ENCODE measurements around the gene ANO1.

ANO1 gene

DNA sequence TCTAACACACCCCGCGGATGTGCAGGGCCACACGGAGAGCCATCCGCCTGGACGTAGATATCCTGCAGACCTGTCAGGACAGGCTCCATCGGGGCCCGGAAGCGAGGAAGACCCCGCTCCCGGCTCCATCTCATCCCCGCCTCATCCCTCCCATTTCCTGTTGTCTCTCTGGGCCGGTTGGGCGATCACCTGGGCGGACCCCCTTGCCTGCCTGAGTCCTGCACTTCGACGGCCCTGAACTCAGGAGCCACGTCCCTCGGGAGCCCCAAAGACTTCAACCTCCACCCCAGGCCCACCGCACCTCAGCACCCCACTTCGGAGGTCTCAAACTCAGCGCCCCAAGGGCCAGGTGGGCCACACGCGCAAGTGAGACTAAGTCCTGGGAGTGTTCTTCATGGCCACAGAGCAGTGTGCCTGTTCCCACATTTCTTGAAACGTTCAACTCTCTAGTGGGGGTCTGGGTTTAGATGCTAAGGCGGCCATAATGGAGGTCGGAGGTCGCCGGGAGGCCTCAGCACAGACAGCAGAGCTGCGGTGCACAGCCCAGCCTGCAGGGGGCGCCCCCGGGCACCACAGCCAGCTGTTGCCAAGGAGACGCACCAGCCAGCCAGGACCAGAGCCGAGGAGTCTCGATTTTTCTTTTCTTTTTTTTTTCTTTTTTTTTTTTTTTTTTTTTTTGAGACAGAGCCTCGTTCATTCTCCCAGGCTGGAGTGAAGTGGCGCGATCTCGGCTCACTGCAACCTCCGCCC, 99.0 kb downstream of the ANO1 start:
- Histone ChIP-seq H3K36me3 (ENCODE audit: control insufficient read depth in 1 of 2, insufficient read depth in 2 of 2, low read length in 2 of 2) (no peaks in the 10 kb centered on the region), H2BK12ac (ENCODE audit: low read length) (no peak overlapping the region), H3K27ac (ENCODE audit: low read depth, low read length) (no peak overlapping the region), H3K4me2 (ENCODE audit: low read length) (no peak overlapping the region), H3K9ac (ENCODE audit: low read length) (no peak overlapping the region), H3K18ac (ENCODE audit: low read length) (no peak overlapping the region), H3K79me2 (ENCODE audit: control insufficient read depth, insufficient read depth, low read length, poor library complexity) (no peaks in the 10 kb centered on the region), H3K4ac (ENCODE audit: low read depth, low read length) (no peak overlapping the region), H4K12ac (ENCODE audit: low read depth, low read length) (no peak overlapping the region), H3K9me3 (ENCODE audit: insufficient read depth, low read depth, low read length) (peaks cover 4% of the 10 kb centered on the region), H3K27me3 (ENCODE audit: insufficient read depth, low read length) (no peaks in the 10 kb centered on the region), H2AK5ac (ENCODE audit: low read length) (no peak overlapping the region), H2AFZ (ENCODE audit: insufficient read depth, low read length, poor library complexity) (no peak overlapping the region), H3K4me3 (ENCODE audit: low read depth, low read length) (no peak overlapping the region), H2BK5ac (ENCODE audit: low read depth, low read length, poor library complexity) (no peak overlapping the region), H3K14ac (ENCODE audit: low read length) (no peak overlapping the region), H3K79me1 (ENCODE audit: low read length) (no peaks in the 10 kb centered on the region), H3K4me1 (ENCODE audit: control insufficient read depth in 1 of 2, insufficient read depth in 2 of 2, low read length in 2 of 2) (peaks cover 2 to 4% of the 10 kb centered on the region in 2 experiments), H4K91ac (ENCODE audit: low read depth, low read length) (no peak overlapping the region), H4K8ac (ENCODE audit: low read depth, low read length) (no peak overlapping the region), H3K23ac (ENCODE audit: low read length) (no peak overlapping the region), H2BK120ac (ENCODE audit: insufficient read depth, low read length, poor library complexity) (no peak overlapping the region)
- WGBS (ENCODE audit: extremely low coverage, insufficient coverage, insufficient read length) = no CpG with 5 or more reads among the region's 39 CpGs
- DNase-seq = peak; percentile 13 to 18

DNA sequence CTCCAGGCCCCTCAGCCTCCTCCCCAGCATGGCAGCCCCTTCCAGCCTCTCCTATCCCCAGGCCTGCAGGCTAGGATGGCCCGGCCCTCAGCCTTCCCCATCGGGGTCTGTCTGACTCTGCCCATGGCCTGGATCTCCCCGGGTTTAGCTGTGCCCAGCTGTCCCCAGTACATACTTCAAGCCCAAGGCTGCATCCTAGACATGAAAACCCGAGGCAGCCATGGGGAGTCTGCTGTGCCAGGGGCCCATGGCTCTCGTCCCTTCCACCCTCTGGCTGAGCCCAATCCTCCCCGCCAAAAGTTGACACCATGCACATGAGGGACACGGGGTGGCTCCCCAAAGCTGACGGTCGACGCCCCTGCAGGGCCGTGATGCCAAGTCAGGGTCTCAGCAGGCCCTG, 102.8 kb downstream of the ANO1 start:
- no CpG with 5 or more reads among the region's 11 CpGs for WGBS (ENCODE audit: extremely low coverage, insufficient coverage, insufficient read length)
- Histone ChIP-seq H3K9me3 (ENCODE audit: insufficient read depth, low read depth, low read length) (peaks cover 4% of the 10 kb centered on the region), H3K14ac (ENCODE audit: low read length) (no peak overlapping the region), H2AFZ (ENCODE audit: insufficient read depth, low read length, poor library complexity) (no peak overlapping the region), H2BK5ac (ENCODE audit: low read depth, low read length, poor library complexity) (no peak overlapping the region), H4K12ac (ENCODE audit: low read depth, low read length) (no peak overlapping the region), H3K4me3 (ENCODE audit: low read depth, low read length) (no peak overlapping the region), H3K4me2 (ENCODE audit: low read length) (no peak overlapping the region), H4K8ac (ENCODE audit: low read depth, low read length) (no peak overlapping the region), H2AK5ac (ENCODE audit: low read length) (no peak overlapping the region), H3K9ac (ENCODE audit: low read length) (no peak overlapping the region), H4K91ac (ENCODE audit: low read depth, low read length) (no peak overlapping the region), H3K4me1 (ENCODE audit: control insufficient read depth in 1 of 2, insufficient read depth in 2 of 2, low read length in 2 of 2) (no peaks in the 10 kb centered on the region), H2BK120ac (ENCODE audit: insufficient read depth, low read length, poor library complexity) (no peak overlapping the region), H3K79me1 (ENCODE audit: low read length) (no peaks in the 10 kb centered on the region), H3K23ac (ENCODE audit: low read length) (no peak overlapping the region), H3K27ac (ENCODE audit: low read depth, low read length) (no peak overlapping the region), H3K36me3 (ENCODE audit: control insufficient read depth in 1 of 2, insufficient read depth in 2 of 2, low read length in 2 of 2) (no peaks in the 10 kb centered on the region), H3K4ac (ENCODE audit: low read depth, low read length) (no peak overlapping the region), H3K18ac (ENCODE audit: low read length) (no peak overlapping the region), H3K27me3 (ENCODE audit: insufficient read depth, low read length) (no peaks in the 10 kb centered on the region), H3K79me2 (ENCODE audit: control insufficient read depth, insufficient read depth, low read length, poor library complexity) (no peaks in the 10 kb centered on the region), H2BK12ac (ENCODE audit: low read length) (no peak overlapping the region)
- no peak for DNase-seq

DNA sequence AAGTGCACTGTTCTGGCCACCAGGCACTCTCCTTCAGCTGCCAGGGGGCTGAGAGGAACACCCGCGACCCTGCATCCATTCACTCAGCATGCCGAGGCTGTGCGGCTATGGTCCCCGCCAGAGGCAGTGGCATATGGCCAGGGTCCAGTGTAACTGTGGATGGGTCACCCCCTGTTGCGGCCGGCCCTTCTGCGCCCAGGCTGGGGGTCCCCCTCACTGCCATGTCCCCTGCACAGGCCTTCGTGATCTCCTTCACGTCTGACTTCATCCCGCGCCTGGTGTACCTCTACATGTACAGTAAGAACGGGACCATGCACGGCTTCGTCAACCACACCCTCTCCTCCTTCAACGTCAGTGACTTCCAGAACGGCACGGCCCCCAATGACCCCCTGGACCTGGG, 104.1 kb downstream of the ANO1 start:
- no peaks in the 10 kb centered on the region for H3K79me2 ChIP-seq (ENCODE audit: control insufficient read depth, insufficient read depth, low read length, poor library complexity)
- no peaks in the 10 kb centered on the region for H3K4me1 ChIP-seq (ENCODE audit: control insufficient read depth in 1 of 2, insufficient read depth in 2 of 2, low read length in 2 of 2)
- H4K12ac ChIP-seq (ENCODE audit: low read depth, low read length) = no peak overlapping the region
- H3K4me2 ChIP-seq (ENCODE audit: low read length) = no peak overlapping the region
- no CpG with 5 or more reads among the region's 18 CpGs for WGBS (ENCODE audit: extremely low coverage, insufficient coverage, insufficient read length)
- no peak overlapping the region for H3K23ac ChIP-seq (ENCODE audit: low read length)
- H2AK5ac ChIP-seq (ENCODE audit: low read length) = no peak overlapping the region
- no peak overlapping the region for H2BK120ac ChIP-seq (ENCODE audit: insufficient read depth, low read length, poor library complexity)
- H2BK5ac ChIP-seq (ENCODE audit: low read depth, low read length, poor library complexity) = no peak overlapping the region
- no peak for DNase-seq
- peaks cover 2% of the 10 kb centered on the region for H3K9me3 ChIP-seq (ENCODE audit: insufficient read depth, low read depth, low read length)
- H3K4me3 ChIP-seq (ENCODE audit: low read depth, low read length) = no peak overlapping the region
- H3K4ac ChIP-seq (ENCODE audit: low read depth, low read length) = no peak overlapping the region
- no peak overlapping the region for H4K91ac ChIP-seq (ENCODE audit: low read depth, low read length)
- H4K8ac ChIP-seq (ENCODE audit: low read depth, low read length) = no peak overlapping the region
- H3K27ac ChIP-seq (ENCODE audit: low read depth, low read length) = no peak overlapping the region
- H3K9ac ChIP-seq (ENCODE audit: low read length) = no peak overlapping the region
- H3K27me3 ChIP-seq (ENCODE audit: insufficient read depth, low read length) = no peaks in the 10 kb centered on the region
- no peaks in the 10 kb centered on the region for H3K79me1 ChIP-seq (ENCODE audit: low read length)
- H3K18ac ChIP-seq (ENCODE audit: low read length) = no peak overlapping the region
- no peak overlapping the region for H3K14ac ChIP-seq (ENCODE audit: low read length)
- H2AFZ ChIP-seq (ENCODE audit: insufficient read depth, low read length, poor library complexity) = no peak overlapping the region
- H2BK12ac ChIP-seq (ENCODE audit: low read length) = no peak overlapping the region
- no peaks in the 10 kb centered on the region for H3K36me3 ChIP-seq (ENCODE audit: control insufficient read depth in 1 of 2, insufficient read depth in 2 of 2, low read length in 2 of 2)

DNA sequence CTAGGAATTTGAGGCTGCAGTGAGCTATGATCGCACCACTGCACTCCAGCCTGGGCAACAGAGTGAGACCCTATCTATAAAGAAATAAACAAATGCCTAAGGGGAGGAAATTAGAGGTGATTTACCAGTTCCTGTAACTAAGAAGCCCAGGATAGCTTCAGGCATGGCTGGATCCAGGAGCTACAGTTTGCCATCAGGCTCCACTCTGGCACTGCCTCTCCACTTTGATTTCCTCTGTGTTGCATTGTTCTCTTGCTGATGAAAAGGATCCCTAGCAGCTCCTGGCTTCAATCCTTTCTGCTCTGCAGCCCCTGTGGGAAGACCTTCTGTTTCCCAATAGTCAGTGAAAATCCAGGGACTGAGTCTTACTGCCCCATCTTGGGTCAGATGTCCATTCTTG, 104.9 kb downstream of the ANO1 start:
- peaks cover 1% of the 10 kb centered on the region for H3K9me3 ChIP-seq (ENCODE audit: insufficient read depth, low read depth, low read length)
- H3K4me1 ChIP-seq (ENCODE audit: control insufficient read depth in 1 of 2, insufficient read depth in 2 of 2, low read length in 2 of 2) = no peaks in the 10 kb centered on the region
- no peak overlapping the region for H3K4me3 ChIP-seq (ENCODE audit: low read depth, low read length)
- H4K91ac ChIP-seq (ENCODE audit: low read depth, low read length) = no peak overlapping the region
- H3K23ac ChIP-seq (ENCODE audit: low read length) = no peak overlapping the region
- H3K4me2 ChIP-seq (ENCODE audit: low read length) = no peak overlapping the region
- no peak overlapping the region for H3K9ac ChIP-seq (ENCODE audit: low read length)
- H2BK5ac ChIP-seq (ENCODE audit: low read depth, low read length, poor library complexity) = no peak overlapping the region
- no CpG with 5 or more reads among the region's 1 CpG for WGBS (ENCODE audit: extremely low coverage, insufficient coverage, insufficient read length)
- no peaks in the 10 kb centered on the region for H3K27me3 ChIP-seq (ENCODE audit: insufficient read depth, low read length)
- H2AK5ac ChIP-seq (ENCODE audit: low read length) = no peak overlapping the region
- H3K79me2 ChIP-seq (ENCODE audit: control insufficient read depth, insufficient read depth, low read length, poor library complexity) = no peaks in the 10 kb centered on the region
- H2BK12ac ChIP-seq (ENCODE audit: low read length) = no peak overlapping the region
- no peak overlapping the region for H2AFZ ChIP-seq (ENCODE audit: insufficient read depth, low read length, poor library complexity)
- H3K79me1 ChIP-seq (ENCODE audit: low read length) = no peaks in the 10 kb centered on the region
- H3K14ac ChIP-seq (ENCODE audit: low read length) = no peak overlapping the region
- no peak overlapping the region for H4K8ac ChIP-seq (ENCODE audit: low read depth, low read length)
- H3K36me3 ChIP-seq (ENCODE audit: control insufficient read depth in 1 of 2, insufficient read depth in 2 of 2, low read length in 2 of 2) = no peaks in the 10 kb centered on the region
- no peak for DNase-seq
- H3K4ac ChIP-seq (ENCODE audit: low read depth, low read length) = no peak overlapping the region
- H3K27ac ChIP-seq (ENCODE audit: low read depth, low read length) = no peak overlapping the region
- no peak overlapping the region for H4K12ac ChIP-seq (ENCODE audit: low read depth, low read length)
- no peak overlapping the region for H2BK120ac ChIP-seq (ENCODE audit: insufficient read depth, low read length, poor library complexity)
- no peak overlapping the region for H3K18ac ChIP-seq (ENCODE audit: low read length)

Data from trophoblast cell (in vitro differentiated cells and primary cell).